Endothelial cell (in vitro differentiated cells): ENCODE data around the gene FUT7. TPM values are rescaled to one million over a fixed set of nuclear protein-coding genes. Genes with fewer than 3 reads are reported as not detected.

ENCODE experiments used
- DNase-seq: peaks from one replicate; pipeline ENCODE4 v3.0.0; 2021; ENCODE audit warnings: low spot score
- H3K27ac Mint-ChIP-seq: one replicate; pipeline ENCODE4 v1.8.0; 2021; ENCODE audit warnings: mixed read lengths, inconsistent platforms; ENCODE audit not compliant: unreplicated experiment
- H3K27me3 Mint-ChIP-seq: one replicate; pipeline ENCODE4 v1.8.0; 2021; ENCODE audit warnings: mild to moderate bottlenecking, moderate library complexity, mixed read lengths, inconsistent platforms; ENCODE audit not compliant: unreplicated experiment
- H3K36me3 Mint-ChIP-seq: one replicate; pipeline ENCODE4 v1.8.0; 2021; ENCODE audit warnings: mild to moderate bottlenecking, low read depth, mixed read lengths, inconsistent platforms; ENCODE audit not compliant: unreplicated experiment
- H3K4me1 Mint-ChIP-seq: one replicate; pipeline ENCODE4 v1.8.0; 2021; ENCODE audit warnings: mild to moderate bottlenecking, mixed read lengths, inconsistent platforms; ENCODE audit not compliant: unreplicated experiment
- H3K4me3 Mint-ChIP-seq: one replicate; pipeline ENCODE4 v1.8.0; 2021; ENCODE audit warnings: mild to moderate bottlenecking, mixed read lengths, inconsistent platforms; ENCODE audit not compliant: unreplicated experiment
- H3K9me3 Mint-ChIP-seq: one replicate; pipeline ENCODE4 v1.8.0; 2021; ENCODE audit warnings: mixed read lengths, inconsistent platforms; ENCODE audit not compliant: unreplicated experiment
- total RNA-seq: library from RNA; stranded (reverse); fragmentation: NEBNext Ultra II Directional; extraction: Animal tissue kit (Norgen Biotek cat#: 25700); gene quantifications from one replicate; pipeline ENCODE4 v1.2.1, GENCODE V29; 2021; ENCODE audit not compliant: unreplicated experiment
- TF ChIP-seq, protein P1 (sequence below): fragments of 200-600 bp; sonication (generic); IDR thresholded peaks from one replicate; pipeline ENCODE4 v1.5.0; 2021; ENCODE audit warnings: antibody characterized with exemption; ENCODE audit not compliant: unreplicated experiment

The FUT7 gene
- total RNA-seq, 1 donor from 2014 or later: not detected

DNA sequence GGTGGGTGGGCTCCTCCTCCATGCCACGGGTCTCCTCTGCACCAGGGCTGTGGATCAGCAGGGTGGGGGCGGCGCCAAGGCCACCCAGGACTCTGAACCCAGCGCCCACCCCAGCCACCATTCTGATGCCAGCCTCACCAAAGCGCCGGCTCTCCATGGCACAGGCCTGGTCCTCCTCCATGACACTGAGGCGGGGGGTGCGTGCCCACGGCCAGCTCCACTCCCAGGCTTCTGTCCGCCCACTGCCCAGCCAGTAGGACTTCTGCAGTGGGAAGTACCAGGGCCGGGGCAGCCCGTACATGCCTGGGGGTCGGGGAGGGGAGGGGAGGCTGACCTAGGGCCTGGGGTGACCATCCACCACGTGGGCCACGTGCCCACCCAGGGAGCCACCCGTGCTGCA, 15.5 kb downstream of the FUT7 start:
- DNase-seq: no peak
- H3K36me3 Mint-ChIP-seq: no peaks in the 10 kb centered on the region
- no peak overlapping the region for H3K4me3 Mint-ChIP-seq
- TF ChIP-seq, protein P1, sequence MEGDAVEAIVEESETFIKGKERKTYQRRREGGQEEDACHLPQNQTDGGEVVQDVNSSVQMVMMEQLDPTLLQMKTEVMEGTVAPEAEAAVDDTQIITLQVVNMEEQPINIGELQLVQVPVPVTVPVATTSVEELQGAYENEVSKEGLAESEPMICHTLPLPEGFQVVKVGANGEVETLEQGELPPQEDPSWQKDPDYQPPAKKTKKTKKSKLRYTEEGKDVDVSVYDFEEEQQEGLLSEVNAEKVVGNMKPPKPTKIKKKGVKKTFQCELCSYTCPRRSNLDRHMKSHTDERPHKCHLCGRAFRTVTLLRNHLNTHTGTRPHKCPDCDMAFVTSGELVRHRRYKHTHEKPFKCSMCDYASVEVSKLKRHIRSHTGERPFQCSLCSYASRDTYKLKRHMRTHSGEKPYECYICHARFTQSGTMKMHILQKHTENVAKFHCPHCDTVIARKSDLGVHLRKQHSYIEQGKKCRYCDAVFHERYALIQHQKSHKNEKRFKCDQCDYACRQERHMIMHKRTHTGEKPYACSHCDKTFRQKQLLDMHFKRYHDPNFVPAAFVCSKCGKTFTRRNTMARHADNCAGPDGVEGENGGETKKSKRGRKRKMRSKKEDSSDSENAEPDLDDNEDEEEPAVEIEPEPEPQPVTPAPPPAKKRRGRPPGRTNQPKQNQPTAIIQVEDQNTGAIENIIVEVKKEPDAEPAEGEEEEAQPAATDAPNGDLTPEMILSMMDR: no peak
- H3K27me3 Mint-ChIP-seq: no peaks in the 10 kb centered on the region
- H3K4me1 Mint-ChIP-seq: no peaks in the 10 kb centered on the region
- H3K9me3 Mint-ChIP-seq: no peaks in the 10 kb centered on the region
- H3K27ac Mint-ChIP-seq: no peak overlapping the region

DNA sequence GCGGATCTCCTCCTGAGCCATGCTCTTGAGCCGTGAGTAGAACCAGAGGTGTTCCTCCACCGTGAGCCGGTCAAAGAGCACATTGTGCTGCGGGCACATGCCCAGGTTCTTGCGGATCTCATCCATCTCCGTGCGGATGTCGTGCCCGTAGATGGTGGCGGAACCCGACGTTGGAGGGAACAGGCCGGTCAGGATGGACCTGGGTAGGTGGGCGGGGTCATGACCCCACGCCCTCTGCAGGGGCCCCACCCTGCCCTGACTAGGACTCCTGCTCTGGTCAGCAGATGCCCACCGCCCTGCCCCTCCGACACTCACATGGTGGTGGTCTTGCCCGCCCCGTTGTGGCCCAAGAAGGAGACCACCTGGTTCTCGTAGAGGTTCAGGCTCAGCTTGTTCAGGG, 15.9 kb downstream of the FUT7 start:
- H3K27me3 Mint-ChIP-seq: no peaks in the 10 kb centered on the region
- no peak overlapping the region for H3K4me3 Mint-ChIP-seq
- no peak for DNase-seq
- no peaks in the 10 kb centered on the region for H3K9me3 Mint-ChIP-seq
- TF ChIP-seq, protein P1: no peak
- H3K36me3 Mint-ChIP-seq: no peaks in the 10 kb centered on the region
- H3K4me1 Mint-ChIP-seq: no peaks in the 10 kb centered on the region
- H3K27ac Mint-ChIP-seq: no peak overlapping the region

DNA sequence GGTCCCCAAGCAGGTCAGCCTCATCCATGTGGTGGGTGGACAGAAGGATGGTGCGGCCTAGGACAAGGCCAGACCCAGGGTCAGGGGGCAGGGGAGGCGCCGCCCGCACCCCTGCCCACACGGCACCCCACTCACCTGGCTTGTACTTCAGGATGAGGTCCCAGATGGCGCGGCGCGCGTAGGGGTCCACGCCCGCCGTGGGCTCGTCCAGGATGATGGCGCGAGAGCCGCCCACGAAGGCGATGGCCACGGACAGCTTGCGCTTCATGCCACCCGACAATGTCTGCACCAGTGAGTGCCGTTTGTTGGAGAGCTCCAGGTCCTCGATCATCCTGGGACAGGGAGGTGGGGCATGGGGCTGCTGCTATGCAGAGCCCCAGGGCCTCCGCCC, 16.4 kb downstream of the FUT7 start:
- no peaks in the 10 kb centered on the region for H3K9me3 Mint-ChIP-seq
- no peak overlapping the region for H3K4me3 Mint-ChIP-seq
- no peak overlapping the region for H3K27ac Mint-ChIP-seq
- no peak for DNase-seq
- H3K4me1 Mint-ChIP-seq: no peaks in the 10 kb centered on the region
- H3K27me3 Mint-ChIP-seq: no peaks in the 10 kb centered on the region
- no peaks in the 10 kb centered on the region for H3K36me3 Mint-ChIP-seq
- TF ChIP-seq, protein P1: no peak

GRCh38 chr9:137014776-137015539, 16.9 kb downstream of the FUT7 start:
- Mint-ChIP-seq H3K36me3 (no peaks in the 10 kb centered on the region), H3K4me1 (no peaks in the 10 kb centered on the region), H3K27me3 (no peaks in the 10 kb centered on the region), H3K27ac (no peak overlapping the region), H3K9me3 (no peaks in the 10 kb centered on the region), H3K4me3 (no peak overlapping the region)
- TF ChIP-seq, protein P1: no peak
- DNase-seq: no peak

- TF ChIP-seq, protein P1: no peak
- no peak overlapping the region for H3K4me3 Mint-ChIP-seq
- H3K36me3 Mint-ChIP-seq: no peaks in the 10 kb centered on the region
- H3K27ac Mint-ChIP-seq: no peak overlapping the region
- H3K4me1 Mint-ChIP-seq: no peaks in the 10 kb centered on the region
- no peaks in the 10 kb centered on the region for H3K27me3 Mint-ChIP-seq
- H3K9me3 Mint-ChIP-seq: no peaks in the 10 kb centered on the region
- DNase-seq: no peak
These were observed 17.7 kb downstream of the FUT7 start for GRCh38 chr9:137014166-137014565.
